Inflammatory macrophage treated with lipopolysaccharide for 4 hours (primary cell): Measurements from ENCODE around the gene MAST3.

ENCODE experiments used
- DNase-seq: peaks from one replicate; pipeline ENCODE4 v3.0.0-alpha.2; 2020

The MAST3 gene

GRCh38 chr19:18161636-18162002 is 64.0 kb downstream of the MAST3 start:
- DNase-seq: no peak

DNA sequence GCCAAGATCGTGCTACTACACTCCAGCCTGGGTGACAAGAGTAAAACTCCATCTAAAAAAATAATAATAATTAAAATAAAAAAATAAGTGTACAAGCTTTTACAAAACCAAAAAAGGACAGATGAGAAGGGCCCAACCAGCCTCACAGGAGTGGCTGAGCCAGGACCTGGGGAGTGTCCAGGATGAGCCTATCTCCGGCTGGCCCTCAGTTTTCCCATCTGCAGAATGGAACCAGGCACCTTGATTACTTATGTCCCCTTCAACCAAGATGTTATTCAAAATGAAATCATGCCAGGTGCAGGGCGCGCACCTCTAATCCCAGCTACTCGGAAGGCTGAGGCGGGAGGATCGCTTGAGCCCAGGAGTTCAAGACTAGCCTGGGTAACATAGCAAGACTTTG is 66.5 kb downstream of the MAST3 start:
- no peak for DNase-seq

DNA sequence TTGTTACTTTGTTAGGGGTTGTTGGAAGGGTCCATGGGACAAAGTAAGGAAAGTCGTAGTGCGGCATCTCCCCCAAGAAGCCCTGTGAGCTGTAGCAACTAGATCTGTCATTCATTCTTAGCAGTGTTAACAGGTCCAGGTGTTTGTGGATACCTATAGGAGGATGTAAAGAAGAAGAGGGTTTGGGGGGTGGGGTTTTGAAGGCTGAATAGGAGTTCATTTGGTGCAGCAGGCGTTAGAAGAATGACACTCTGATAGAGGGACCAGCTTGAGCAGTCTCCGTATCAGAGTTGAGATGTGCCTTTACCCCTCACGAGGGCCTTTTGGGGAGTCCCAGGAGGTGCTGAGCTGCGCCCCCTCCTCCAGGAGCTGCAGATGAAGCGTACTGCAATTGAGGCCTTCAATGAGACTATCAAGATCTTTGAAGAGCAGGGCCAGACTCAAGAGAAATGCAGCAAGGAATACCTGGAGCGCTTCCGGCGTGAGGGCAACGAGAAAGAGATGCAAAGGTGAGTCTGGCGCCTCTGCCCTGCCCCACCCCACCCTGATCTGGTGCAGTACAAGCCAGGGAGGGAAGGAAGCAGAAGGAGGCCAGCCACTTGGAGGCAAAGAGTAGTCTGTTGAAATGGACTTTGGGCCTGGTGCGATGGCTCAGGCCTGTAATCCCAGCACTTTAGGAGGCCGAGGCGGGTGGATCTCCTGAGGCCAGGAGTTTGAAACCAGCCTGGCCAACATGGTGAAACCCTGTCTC is 68.4 kb downstream of the MAST3 start:
- DNase-seq: no peak

DNA sequence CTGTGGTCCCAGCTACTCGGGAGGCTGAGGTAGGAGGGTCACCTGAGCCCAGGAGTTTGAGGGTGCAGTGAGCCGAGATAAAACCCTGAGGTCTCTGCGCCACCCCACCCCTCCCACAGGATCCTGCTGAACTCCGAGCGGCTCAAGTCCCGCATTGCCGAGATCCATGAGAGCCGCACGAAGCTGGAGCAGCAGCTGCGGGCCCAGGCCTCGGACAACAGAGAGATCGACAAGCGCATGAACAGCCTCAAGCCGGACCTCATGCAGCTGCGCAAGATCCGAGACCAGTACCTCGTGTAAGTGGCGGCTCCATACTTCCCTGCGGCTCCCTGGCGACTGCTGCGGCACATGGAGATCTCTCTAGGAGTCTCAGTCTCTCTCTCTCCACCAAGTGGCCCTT is 69.4 kb downstream of the MAST3 start:
- DNase-seq: no peak

DNA sequence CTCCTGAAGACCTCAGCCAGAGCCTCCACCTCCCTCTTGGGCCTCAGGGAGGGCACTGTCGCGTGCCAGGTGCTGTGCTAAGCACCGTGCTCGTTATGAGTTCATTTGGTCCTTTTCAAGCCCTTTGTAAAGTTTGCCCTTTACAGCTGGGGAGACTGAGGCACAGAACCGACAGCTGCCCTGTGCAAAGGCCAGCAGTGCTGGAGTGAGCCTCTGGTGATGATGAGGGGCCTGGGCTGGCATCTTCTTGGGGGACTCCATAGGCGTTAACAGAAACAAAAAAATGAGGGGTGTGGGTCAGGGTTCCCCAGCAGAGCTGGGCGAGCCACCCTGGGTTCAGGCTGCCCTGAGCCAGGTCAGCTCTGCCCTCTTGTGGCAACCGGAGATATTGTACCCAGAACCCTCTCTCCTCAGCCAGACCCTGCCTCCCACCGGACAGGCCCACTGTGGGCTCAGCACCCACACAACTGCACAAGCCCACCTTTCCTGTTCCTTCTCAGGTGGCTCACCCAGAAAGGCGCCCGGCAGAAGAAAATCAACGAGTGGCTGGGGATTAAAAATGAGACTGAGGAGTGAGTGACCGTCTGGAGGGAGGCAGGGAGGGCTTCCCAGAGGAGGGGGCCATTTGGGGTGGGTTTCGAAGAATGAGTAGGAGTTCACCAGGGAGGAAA is 70.5 kb downstream of the MAST3 start:
- peak; percentile 49 for DNase-seq

DNA sequence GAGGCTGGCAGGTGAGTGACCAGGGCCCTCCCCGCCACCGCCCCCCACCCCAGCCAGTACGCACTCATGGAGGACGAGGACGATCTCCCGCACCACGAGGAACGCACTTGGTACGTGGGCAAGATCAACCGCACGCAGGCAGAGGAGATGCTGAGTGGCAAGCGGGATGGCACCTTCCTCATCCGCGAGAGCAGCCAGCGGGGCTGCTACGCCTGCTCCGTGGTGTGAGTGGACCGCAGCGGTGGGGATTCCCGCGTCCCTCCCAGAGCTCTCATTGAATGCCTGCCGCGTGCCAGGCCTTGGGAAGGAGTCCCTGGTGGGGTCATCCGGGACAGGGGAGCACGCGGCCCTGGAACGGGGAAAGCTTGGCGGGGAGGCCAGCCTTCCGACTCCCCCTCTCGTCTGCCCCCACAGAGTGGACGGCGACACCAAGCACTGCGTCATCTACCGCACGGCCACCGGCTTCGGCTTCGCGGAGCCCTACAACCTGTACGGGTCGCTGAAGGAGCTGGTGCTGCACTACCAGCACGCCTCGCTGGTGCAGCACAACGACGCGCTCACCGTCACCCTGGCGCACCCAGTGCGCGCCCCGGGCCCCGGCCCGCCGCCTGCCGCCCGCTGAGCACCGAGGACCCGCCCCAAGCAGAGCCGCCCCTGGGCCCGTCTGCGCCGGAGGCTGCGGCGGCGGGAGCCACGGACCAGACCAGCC is 71.2 kb downstream of the MAST3 start:
- no peak for DNase-seq

- DNase-seq: peak; percentile 90
These were observed 73.2 kb downstream of the MAST3 start for GRCh38 chr19:18170714-18171255.

GRCh38 chr19:18171605-18172327 is 74.2 kb downstream of the MAST3 start:
- DNase-seq: peak; percentile 49

DNA sequence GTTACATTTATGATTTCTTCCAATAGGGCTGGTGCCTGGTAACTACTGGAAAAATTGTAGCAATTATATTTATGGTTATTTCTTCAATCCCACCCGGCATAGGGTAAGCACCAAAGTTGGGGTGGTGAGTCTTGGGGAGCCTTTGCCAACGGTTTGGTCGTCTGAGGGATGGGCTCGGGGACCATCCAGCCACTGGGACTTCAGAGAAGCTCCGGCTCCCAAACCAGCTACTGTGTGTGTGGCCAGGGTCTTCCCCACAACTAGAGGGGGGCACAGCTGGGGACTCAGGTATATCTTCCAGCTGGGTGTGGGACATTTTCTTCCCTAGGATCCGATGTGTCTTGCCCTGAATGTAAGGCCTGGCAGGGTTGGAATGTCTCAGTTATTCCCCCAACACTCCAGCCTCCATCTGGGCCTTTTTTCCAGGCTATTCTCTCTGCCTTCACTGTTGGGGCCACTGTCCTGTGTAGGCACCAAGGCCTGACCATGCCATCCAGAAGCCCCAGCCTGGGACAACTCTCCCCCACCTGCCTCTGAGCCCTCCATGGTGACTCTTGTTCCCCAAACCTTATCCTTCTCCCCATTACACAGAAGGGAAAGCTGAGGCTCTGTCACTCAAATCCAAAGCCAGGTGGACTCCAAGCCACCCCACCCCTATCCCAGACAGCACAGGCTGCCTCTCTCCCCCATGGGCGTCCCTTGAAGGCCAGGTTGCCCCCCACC is 74.9 kb downstream of the MAST3 start:
- DNase-seq: no peak

GRCh38 chr19:18173054-18173571 is 75.5 kb downstream of the MAST3 start:
- DNase-seq: peak; percentile 96

- peak; percentile 89 for DNase-seq
These were observed 76.2 kb downstream of the MAST3 start, which contains the start of gene IFI30 for GRCh38 chr19:18173572-18174288. TSS of gene IFI30 (plus strand) at chr19:18173813. CDS start at chr19:18173842, 29 bp downstream.

DNA sequence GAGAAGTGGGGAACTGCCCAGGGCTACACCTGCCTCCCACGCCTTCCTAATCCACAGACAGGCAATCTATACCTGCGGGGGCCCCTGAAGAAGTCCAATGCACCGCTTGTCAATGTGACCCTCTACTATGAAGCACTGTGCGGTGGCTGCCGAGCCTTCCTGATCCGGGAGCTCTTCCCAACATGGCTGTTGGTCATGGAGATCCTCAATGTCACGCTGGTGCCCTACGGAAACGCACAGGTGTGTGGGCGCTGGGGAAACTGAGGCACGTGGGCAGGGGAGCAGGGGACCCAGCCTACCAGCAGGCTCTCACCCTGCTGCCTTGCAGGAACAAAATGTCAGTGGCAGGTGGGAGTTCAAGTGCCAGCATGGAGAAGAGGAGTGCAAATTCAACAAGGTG is 77.4 kb downstream of the MAST3 start:
- no peak for DNase-seq

DNA sequence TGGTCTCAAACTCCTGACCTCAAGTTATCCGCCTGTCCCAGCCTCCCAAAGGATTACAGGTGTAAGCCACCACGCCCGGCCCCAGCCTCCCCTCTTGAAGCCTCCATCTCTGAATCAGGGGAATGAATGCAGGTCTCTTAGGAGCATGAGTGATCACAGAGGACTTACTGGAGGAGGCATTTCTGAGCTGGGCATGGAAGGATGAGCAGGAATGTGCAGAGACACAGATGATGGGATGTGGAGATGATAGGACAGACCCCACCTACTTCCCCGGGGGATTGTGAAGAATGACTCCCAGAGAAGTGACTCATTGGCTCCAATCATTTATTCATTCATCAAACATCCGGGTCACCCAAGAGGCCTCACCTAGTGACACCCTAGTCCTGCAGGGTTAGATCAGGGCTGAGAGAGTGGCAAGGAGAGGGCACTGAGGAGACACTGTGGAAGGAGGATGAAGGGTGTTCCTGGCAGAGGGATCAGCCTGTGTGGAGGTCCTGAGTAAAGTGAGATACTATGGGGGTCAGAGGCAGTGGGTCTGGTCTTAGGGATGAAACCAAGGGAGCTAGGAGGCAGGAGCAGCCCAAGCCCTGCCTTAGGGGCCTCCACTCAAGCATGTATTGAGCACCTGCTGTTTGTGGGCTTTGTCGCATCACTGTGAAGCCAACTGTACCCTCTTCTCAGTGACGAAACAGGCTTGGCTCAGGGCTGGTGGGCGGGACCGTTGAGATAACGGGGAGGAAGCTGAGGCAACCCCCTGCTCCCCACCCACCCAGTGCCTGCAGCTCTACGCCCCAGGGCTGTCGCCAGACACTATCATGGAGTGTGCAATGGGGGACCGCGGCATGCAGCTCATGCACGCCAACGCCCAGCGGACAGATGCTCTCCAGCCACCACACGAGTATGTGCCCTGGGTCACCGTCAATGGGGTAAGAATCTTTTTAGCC is 79.1 kb downstream of the MAST3 start:
- peak; percentile 40 for DNase-seq

- DNase-seq: no peak
These were observed 82.4 kb downstream of the MAST3 start for GRCh38 chr19:18179957-18180356.

- DNase-seq: no peak
These were observed 86.0 kb downstream of the MAST3 start for GRCh38 chr19:18183529-18183928.

DNA sequence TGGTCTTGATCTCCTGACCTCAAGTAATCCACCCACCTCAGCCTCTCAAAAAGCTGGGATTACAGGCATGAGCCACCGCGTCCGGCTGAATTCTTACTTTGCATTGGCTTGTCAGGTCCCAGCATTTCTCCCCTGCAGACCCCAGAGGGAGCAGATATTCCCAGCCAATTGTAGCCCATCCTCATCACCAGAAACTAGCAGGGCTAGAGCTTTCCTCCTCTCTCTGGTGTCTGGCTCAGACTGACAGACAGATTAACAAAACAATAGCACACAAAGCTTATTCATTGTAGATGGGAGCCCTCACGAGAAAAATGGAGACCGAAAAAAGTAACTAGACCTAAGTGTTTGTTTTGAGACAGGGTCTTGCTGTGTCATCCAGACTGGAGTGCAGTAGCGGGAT is 88.0 kb downstream of the MAST3 start:
- no peak for DNase-seq

- no peak for DNase-seq
These were observed 92.7 kb downstream of the MAST3 start for GRCh38 chr19:18190278-18190677.

DNA sequence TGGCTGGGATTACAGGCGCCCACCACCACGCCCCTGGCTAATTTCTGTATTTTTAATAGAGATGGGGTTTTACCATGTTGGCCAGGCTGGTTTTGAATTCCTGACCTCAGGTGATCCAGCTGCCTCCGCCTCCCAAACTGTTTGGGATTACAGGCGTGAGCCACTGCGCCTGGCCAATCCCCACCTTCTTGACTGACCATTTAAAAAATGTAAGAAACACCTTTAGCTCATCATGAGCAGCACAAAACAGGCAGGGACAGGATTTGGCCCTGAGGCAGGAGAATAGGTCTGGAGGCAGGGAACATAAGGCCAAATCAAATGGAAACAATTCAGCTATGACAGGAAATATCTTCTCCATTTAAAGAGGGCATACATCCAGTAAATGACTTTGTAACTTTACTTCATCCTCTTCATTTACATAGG is 94.1 kb downstream of the MAST3 start:
- DNase-seq: no peak

GRCh38 chr19:18192673-18193387 is 95.3 kb downstream of the MAST3 start, which contains the start of gene MPV17L2:
TSS of gene MPV17L2 (plus strand) at chr19:18193218. CDS start at chr19:18193282, 64 bp downstream.
- DNase-seq: peak; percentile 100
